Loucy (cell line): Measurements from ENCODE around the gene TICRR.

Source experiments
- EZH2phosphoT487 ChIP-seq: fragments of 200-600 bp; IDR thresholded peaks from 2 replicates; pipeline ENCODE4 v1.6.1; 2018; ENCODE audit warnings: antibody characterized with exemption, mild to moderate bottlenecking, moderate library complexity, borderline replicate concordance
- TF ChIP-seq, protein P1 (sequence below): fragments of 200-600 bp; sonication (generic); conservative IDR thresholded peaks from 2 replicates; pipeline ENCODE4 v1.5.1; 2014; ENCODE audit warnings: mild to moderate bottlenecking, antibody characterized with exemption, low read length

DNA sequence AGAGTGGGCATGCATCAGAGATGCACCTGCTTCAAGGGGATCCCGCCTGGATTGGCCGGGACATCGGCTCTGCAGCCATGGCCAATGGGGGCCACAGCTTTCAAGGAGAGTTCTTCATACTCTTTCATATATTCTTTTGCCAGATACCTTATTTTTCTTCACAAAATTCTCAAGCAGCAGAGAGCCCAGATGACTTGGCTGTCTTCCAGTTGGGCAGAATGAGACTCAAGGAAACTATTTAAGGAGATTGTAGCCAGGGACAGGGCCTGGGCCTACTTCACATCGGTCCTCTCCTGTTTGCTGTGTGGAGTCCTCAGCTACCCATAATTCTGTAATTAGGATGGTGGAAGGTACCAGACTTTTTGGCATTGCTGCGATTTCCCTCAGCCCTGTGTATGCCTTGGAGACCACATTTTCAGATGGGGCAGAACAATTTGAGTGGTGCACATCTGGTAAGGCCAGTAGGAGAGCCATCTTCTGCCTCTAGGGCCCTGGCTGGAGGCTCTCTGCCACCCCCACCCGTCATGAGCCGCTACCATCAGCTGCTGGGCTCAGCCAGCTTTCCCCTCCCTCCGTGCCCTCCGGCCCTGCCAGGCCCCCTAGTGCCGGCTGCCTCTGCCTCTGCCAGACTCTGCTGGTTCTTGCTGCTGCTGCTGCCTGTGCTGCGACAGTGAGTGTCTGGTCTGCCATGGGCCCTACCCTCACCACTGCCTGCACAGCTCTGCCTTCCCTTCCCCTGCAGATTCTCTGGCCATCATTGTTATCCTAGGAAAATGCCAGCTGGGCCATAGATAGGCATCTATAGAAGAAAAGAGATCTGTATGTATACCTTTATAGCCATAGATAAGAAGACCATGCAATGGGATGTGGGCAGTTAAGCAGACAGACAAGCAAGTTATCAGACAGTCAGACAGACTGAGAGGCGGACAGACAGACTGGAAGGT is 97.2 kb downstream of the TICRR start:
- TF ChIP-seq, protein P1, sequence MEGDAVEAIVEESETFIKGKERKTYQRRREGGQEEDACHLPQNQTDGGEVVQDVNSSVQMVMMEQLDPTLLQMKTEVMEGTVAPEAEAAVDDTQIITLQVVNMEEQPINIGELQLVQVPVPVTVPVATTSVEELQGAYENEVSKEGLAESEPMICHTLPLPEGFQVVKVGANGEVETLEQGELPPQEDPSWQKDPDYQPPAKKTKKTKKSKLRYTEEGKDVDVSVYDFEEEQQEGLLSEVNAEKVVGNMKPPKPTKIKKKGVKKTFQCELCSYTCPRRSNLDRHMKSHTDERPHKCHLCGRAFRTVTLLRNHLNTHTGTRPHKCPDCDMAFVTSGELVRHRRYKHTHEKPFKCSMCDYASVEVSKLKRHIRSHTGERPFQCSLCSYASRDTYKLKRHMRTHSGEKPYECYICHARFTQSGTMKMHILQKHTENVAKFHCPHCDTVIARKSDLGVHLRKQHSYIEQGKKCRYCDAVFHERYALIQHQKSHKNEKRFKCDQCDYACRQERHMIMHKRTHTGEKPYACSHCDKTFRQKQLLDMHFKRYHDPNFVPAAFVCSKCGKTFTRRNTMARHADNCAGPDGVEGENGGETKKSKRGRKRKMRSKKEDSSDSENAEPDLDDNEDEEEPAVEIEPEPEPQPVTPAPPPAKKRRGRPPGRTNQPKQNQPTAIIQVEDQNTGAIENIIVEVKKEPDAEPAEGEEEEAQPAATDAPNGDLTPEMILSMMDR: no peak
- TF ChIP-seq EZH2phosphoT487: no peak
